GM23338 (cell line): ENCODE results near the gene MAGI1. TPM values are rescaled to one million over a fixed set of nuclear protein-coding genes. Genes with fewer than 3 reads are reported as not detected.

Experiments
- ATAC-seq: fragments of 200-7000 bp; cut with Tn5 transposase; 3 replicates; pipeline ENCODE4 v1.9.1; 2020
- DNase-seq: peaks from one replicate; pipeline ENCODE4 v3.0.0-alpha.2; 2015; ENCODE audit warnings: low spot score
- H2AFZ ChIP-seq: fragments of 200-600 bp; sonication (generic); 2 replicates; pipeline ENCODE4 v1.8.0; 2016; ENCODE audit warnings: antibody characterized with exemption, mild to moderate bottlenecking, moderate library complexity
- H3F3A ChIP-seq: fragments of 200-600 bp; sonication (generic); replicated peaks from 2 replicates; pipeline ENCODE4 v1.8.0; 2017; ENCODE audit warnings: antibody characterized with exemption, mixed run types, low read depth
- H3K27ac ChIP-seq: fragments of 200-600 bp; sonication (generic); 2 replicates; pipeline ENCODE4 v1.6.1; 2016; ENCODE audit warnings: low read depth
- H3K27me3 ChIP-seq: fragments of 200-600 bp; sonication (generic); 2 replicates; pipeline ENCODE4 v1.8.0; 2016; ENCODE audit warnings: mild to moderate bottlenecking, mixed run types, moderate library complexity; ENCODE audit not compliant: insufficient read depth
- H3K36me3 ChIP-seq: fragments of 200-600 bp; sonication (generic); 2 replicates; pipeline ENCODE4 v1.8.0; 2016; ENCODE audit warnings: mild to moderate bottlenecking; ENCODE audit not compliant: insufficient read depth
- H3K4me1 ChIP-seq: fragments of 200-600 bp; sonication (generic); 2 replicates; pipeline ENCODE4 v1.8.0; 2016; ENCODE audit warnings: mild to moderate bottlenecking, moderate library complexity; ENCODE audit not compliant: insufficient read depth
- H3K4me2 ChIP-seq: fragments of 200-600 bp; sonication (generic); 2 replicates; pipeline ENCODE4 v1.7.1; 2017; ENCODE audit warnings: mixed run types
- H3K4me3 ChIP-seq: fragments of 200-600 bp; sonication (generic); 2 replicates; pipeline ENCODE4 v1.6.1; 2016; ENCODE audit warnings: mixed run types
- H3K79me2 ChIP-seq: fragments of 200-600 bp; sonication (generic); replicated peaks from 2 replicates; pipeline ENCODE4 v1.8.0; 2017; ENCODE audit warnings: mild to moderate bottlenecking; ENCODE audit not compliant: insufficient read depth
- H3K9me2 ChIP-seq: fragments of 200-600 bp; sonication (generic); 2 replicates; pipeline ENCODE4 v1.8.0; 2017; ENCODE audit not compliant: insufficient read depth
- H4K20me1 ChIP-seq: fragments of 200-600 bp; sonication (generic); replicated peaks from 2 replicates; pipeline ENCODE4 v1.8.0; 2017; ENCODE audit warnings: mild to moderate bottlenecking; ENCODE audit not compliant: insufficient read depth
- H3K27ac Mint-ChIP-seq: 2 replicates; pipeline ENCODE4 v1.8.0; 2020; ENCODE audit warnings: inconsistent platforms, mild to moderate bottlenecking, moderate library complexity, mixed read lengths
- H3K27me3 Mint-ChIP-seq: 3 replicates; pipeline ENCODE4 v1.8.0; 2022; ENCODE audit warnings: low read depth, mild to moderate bottlenecking, moderate library complexity, mixed read lengths, inconsistent platforms; ENCODE audit not compliant: insufficient read depth, poor library complexity
- H3K36me3 Mint-ChIP-seq: 3 replicates; pipeline ENCODE4 v1.8.0; 2021; ENCODE audit warnings: low read depth, mild to moderate bottlenecking, inconsistent platforms, moderate library complexity, mixed read lengths
- H3K4me1 Mint-ChIP-seq: 3 replicates; pipeline ENCODE4 v1.8.0; 2020; ENCODE audit warnings: mild to moderate bottlenecking, inconsistent platforms, mixed read lengths
- H3K4me3 Mint-ChIP-seq: 3 replicates; pipeline ENCODE4 v1.8.0; 2021; ENCODE audit warnings: moderate library complexity, mild to moderate bottlenecking, inconsistent platforms, mixed read lengths
- H3K9me3 Mint-ChIP-seq: 3 replicates; pipeline ENCODE4 v1.8.0; 2020; ENCODE audit warnings: moderate library complexity, mild to moderate bottlenecking, inconsistent platforms, mixed read lengths
- CTCF ChIP-seq, 2 experiments: fragments of 200-600 bp in 1 of 2; sonication (generic) in 1 of 2; conservative IDR thresholded peaks; 2 replicates each; pipeline versions ENCODE4 v1.5.1 to v1.6.1; 2016 to 2017; ENCODE audit warnings: antibody characterized with exemption in 2 of 2, low read depth in 2 of 2, mild to moderate bottlenecking in 2 of 2, moderate library complexity in 1 of 2
- ETS1 ChIP-seq: IDR thresholded peaks from 2 replicates; pipeline ENCODE4 v1.6.1; 2016; ENCODE audit warnings: antibody characterized with exemption
- EZH2 ChIP-seq: fragments of 200-600 bp; sonication (generic); IDR thresholded peaks from one replicate; pipeline ENCODE4 v1.8.0; 2017; ENCODE audit warnings: antibody characterized with exemption, mild to moderate bottlenecking, low read depth; ENCODE audit not compliant: unreplicated experiment
- EZH2phosphoT487 ChIP-seq: fragments of 200-600 bp; sonication (generic); IDR thresholded peaks from one replicate; pipeline ENCODE4 v1.8.1; 2018; ENCODE audit warnings: antibody characterized with exemption; ENCODE audit not compliant: unreplicated experiment
- JUNB ChIP-seq: IDR thresholded peaks from one replicate; pipeline ENCODE4 v1.6.1; 2016; ENCODE audit warnings: antibody characterized with exemption; ENCODE audit not compliant: unreplicated experiment
- POLR2AphosphoS5 ChIP-seq: IDR thresholded peaks from 2 replicates; pipeline ENCODE4 v1.6.1; 2016; ENCODE audit warnings: antibody characterized with exemption, low read depth
- ZNF114 ChIP-seq: fragments of 250-450 bp; sonication (Bioruptor Pico); IDR thresholded peaks from 2 replicates; pipeline ENCODE4 v1.5.0; 2020; ENCODE audit warnings: mild to moderate bottlenecking, moderate library complexity
- ZNF462 ChIP-seq: fragments of 250-450 bp; sonication (Bioruptor Pico); IDR thresholded peaks from 2 replicates; pipeline ENCODE4 v1.5.0; 2020; ENCODE audit warnings: mild to moderate bottlenecking, moderate library complexity
- polyA plus RNA-seq: library from polyadenylated mRNA; unstranded; fragments of >200 nt; fragmentation: Nextera tagmentation; extraction: Ambion mirVana; gene quantifications from 2 replicates; pipeline ENCODE4 v1.2.1, GENCODE V29; 2016
- total RNA-seq: library from RNA; depleted of rRNA; stranded (reverse); fragments of >200 nt; shearing (Covaris generic); gene quantifications from 2 replicates; pipeline ENCODE4 v1.2.3, GENCODE V29; 2014

Gene MAGI1
- total and polyA plus RNA-seq, 2 experiments from 2014 or later = 27.4 to 71.2 TPM

GRCh38 chr3:65335587-65335986, 703.1 kb downstream of the MAGI1 start (continued):
- no peak for TF ChIP-seq ZNF462
- TF ChIP-seq POLR2AphosphoS5 = no peak

GRCh38 chr3:65334045-65334665, 704.6 kb downstream of the MAGI1 start:
- Mint-ChIP-seq H3K27me3 (no peaks in the 10 kb centered on the region), H3K4me3 (no peak overlapping the region), H3K27ac (no peak overlapping the region; the same call in 1 of the 2 replicates), H3K36me3 (no peaks in the 10 kb centered on the region), H3K4me1 (peaks cover 10% of the 10 kb centered on the region; the same call in 2 of the 3 replicates), H3K9me3 (no peaks in the 10 kb centered on the region)
- no peak overlapping the region for H3K27ac ChIP-seq
- peak; percentile 73 for ATAC-seq
- H3K4me3 ChIP-seq = no peak overlapping the region
- no peaks in the 10 kb centered on the region for H3K27me3 ChIP-seq
- H2AFZ ChIP-seq = 0 out of 2 replicates have a peak overlapping the region, but pooled peaks have one; percentile 24
- peak; percentile 60 for DNase-seq
- no peak overlapping the region for H3K4me2 ChIP-seq
- H4K20me1 ChIP-seq = 0 out of 2 replicates have a peak, but pooled peaks cover 3% of the 10 kb centered on the region
- no peaks in the 10 kb centered on the region for H3K9me2 ChIP-seq
- no peaks in the 10 kb centered on the region for H3F3A ChIP-seq
- H3K4me1 ChIP-seq = 0 out of 2 replicates have a peak, but pooled peaks cover 7% of the 10 kb centered on the region
- no peaks in the 10 kb centered on the region for H3K79me2 ChIP-seq
- H3K36me3 ChIP-seq = no peaks in the 10 kb centered on the region
- TF ChIP-seq ZNF114 (CRISPR knock-in tag) = no peak
- no peak for TF ChIP-seq ETS1
- no peak for TF ChIP-seq EZH2phosphoT487
- no peak for TF ChIP-seq POLR2AphosphoS5
- TF ChIP-seq CTCF (conservative IDR thresholded peaks at IDR 0.05; ENCODE audit: low read depth in 2 of 2) = peak; percentile 78 to 80
- TF ChIP-seq JUNB = no peak
- no peak for TF ChIP-seq EZH2
